NOMO-1 treated with DMSO at 0.1 percent for 48 hours (cell line): ENCODE results near the gene PRKAR1B.
A peak's percentile ranks its signal among the peaks of the same experiment; 100 is the strongest.
"Not testable (repeated sequence)": the region's sequence is repeated elsewhere in the genome, so short reads cannot be mapped to it uniquely, and the experiment has no call there.

Experiments used
- DNase-seq: peaks from one replicate; lab custom pipeline; 2025; ENCODE audit not compliant: unreplicated experiment; lab: John Stamatoyannopoulos, UW

The PRKAR1B gene

DNA sequence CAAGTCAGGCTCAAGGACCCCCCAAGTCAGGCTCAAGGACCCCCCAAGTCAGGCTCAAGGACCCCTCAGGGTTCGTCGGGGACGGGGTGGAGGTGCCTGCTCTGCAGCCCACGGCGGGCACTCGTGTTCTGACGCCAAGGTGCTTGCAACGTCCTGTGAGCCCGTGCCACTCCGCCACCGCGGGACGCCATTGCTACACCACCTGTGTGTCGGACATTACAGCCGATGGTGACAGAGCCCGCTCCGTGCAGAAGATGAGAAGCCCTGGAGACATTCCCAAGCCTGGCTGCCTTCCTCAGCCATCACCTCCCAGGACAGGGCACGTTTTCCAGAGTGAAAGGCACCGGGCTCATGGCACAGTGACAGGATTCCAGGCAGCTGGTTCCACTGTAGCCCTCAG is 98.3 kb downstream of the PRKAR1B start:
- no peak for DNase-seq

DNA sequence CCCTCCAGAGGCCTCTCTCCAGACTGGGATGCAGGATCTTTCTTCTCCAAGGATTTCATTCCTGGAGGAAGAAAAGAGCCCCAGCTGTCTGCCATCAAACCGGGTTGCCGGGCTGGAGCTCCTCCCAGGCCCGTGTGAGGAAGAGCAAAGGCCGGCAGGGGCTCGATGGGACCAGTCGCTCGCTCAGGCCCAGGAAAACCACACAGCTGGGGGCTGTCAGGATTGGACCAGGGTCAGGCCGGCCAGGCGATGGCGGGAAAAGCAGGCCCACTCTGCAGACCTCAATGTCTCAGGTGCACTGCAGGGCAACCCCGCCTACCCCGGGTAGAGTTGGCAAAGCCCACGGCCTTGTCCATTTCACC is 98.7 kb downstream of the PRKAR1B start:
- DNase-seq, result no peak

DNA sequence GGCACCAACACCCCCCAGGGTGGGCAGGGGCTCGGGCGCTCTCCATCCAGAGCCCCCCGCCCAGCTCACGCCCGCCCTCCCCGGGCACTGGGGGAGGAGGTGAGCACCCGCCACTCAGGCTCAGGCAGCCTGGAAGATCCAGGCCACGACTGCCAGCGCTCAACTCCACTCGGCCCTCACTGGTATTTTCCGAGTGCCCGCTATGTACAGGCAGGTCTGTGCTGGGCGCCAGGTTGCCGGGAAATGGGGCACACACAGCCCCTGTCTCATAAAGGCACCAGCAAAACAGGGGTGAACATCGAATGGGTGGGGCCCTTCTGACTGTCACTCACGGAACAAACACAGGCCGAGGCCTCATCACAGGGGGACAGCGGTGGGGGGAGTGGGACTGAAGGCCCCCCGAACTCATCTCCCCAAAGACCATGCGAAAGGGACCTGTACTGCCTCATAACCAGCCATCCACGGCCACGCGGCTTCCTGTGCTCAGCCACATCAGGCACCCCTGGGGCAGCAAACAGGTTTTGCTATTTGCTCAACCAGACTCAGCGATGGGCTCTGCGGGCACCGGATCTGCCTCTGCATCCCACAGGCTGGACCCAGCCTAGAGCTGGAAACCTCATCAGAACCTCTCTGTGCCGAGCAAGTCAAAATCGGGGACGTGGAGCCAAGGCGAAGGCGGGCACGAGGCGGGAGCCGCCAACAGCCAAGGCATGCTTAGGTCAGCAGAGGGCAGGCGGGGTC is 99.2 kb downstream of the PRKAR1B start:
- no peak for DNase-seq

- DNase-seq, result no peak
These were observed 101.6 kb downstream of the PRKAR1B start for GRCh38 chr7:625376-625971.

DNA sequence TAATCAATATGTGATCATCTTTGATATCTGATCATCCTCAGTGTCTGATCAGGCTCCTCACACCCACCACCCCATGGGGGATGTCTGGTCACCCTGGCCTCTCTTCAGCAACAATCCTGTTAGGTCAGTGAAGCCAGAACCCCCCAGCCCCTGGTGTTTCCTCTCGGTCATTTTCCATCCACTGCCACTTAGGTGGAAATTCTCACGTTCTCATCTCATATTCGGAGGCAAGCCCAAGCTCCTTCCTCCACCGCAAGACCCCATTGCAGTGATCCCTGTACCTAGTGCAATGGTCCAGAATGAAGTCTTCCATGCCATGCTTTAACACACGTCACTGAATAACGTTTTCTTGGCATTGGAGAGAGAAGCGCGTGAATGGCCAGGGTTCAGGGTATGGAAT is 103.6 kb downstream of the PRKAR1B start:
- no peak for DNase-seq

GRCh38 chr7:621572-622285 is 105.4 kb downstream of the PRKAR1B start:
- no peak for DNase-seq

- no peak for DNase-seq
These were observed 106.2 kb downstream of the PRKAR1B start for GRCh38 chr7:620885-621284.

DNA sequence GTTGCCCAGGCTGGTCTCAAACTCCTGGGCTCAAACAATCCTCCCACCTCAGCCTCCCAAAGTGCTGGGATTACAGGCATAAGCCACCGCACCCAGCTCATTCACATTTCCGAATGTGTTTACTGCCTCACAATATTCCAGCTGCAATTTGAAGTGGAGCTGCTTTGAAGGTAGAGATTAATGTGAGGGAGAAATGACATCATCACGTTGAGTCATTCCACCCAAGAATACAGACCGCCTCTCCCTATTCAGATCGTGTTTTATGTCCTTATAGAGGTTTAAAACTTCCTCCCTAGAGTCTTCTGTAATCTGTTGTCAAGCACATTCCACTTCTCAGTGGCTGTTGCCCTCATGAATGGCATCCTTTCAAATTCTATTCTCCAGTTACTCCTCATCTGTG is 107.0 kb downstream of the PRKAR1B start:
- peak; percentile 26 for DNase-seq

DNA sequence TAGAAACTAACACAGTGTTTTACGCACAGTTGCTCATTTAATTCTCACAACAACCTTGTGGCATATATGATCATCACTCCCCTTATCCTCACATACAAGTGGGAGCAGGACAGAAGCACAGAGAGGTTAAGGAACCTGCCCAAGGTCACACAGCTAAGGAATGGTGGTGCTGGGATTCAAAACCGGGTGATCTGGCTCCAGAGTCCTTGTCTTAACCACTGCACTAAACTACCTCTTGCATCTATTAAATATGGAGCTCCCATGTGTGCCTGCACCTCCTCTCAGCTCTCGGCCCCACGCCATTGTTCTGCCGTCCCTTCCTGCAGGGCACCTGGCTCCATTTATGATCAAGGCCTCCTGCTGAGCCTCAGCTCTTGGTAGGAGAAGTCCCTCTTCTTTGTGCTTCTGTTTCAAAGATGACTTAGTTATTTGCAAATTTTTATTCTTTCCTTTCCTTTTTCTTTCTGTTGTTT is 107.7 kb downstream of the PRKAR1B start:
- DNase-seq, result no peak

GRCh38 chr7:618539-619367 is 108.3 kb downstream of the PRKAR1B start:
- DNase-seq, result peak; percentile 97

DNA sequence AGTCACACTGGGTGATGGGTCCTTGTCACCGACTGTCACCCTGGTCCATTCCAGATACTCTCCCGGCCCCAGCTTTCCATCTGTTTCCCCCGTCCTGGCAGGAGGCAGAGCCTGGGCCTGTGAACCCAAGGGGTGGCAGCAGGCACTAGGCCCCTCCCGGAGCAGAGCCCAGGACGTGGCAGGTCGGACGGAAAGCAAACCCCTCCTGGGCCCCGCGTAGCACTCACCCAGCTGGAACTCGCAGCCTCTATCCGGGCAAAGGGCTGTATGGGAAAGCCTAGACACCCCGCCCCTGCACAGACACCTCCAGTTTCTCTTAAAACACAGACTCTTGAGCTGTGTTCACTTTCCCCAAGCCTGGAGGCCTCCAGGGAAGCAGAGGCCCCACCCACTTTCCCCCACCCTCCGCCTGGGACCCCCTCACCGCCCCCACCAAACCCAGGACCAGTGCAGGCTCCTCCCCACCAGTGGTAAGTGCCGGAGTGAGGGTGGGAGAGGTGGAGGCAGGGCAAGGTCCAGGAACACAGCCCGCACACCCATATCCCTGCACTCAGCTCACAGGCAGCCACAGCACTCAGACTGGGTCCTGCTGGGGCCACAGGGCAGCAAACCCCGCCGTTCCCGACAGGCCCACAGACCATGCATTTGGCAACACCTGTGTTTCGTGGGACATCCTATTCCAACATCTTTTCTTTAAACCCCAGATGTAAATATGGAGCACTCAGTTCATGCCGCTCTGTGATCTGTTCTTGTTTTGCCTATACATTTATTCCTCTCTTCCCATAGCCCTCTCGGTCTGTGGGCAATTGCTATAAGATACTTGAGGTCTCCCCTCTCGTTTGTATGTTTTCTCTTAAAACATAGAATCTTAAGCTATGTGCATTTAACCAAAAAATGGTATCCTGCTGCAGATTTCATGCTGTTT is 109.2 kb downstream of the PRKAR1B start:
- DNase-seq, result no peak

GRCh38 chr7:613442-614140 is 113.5 kb downstream of the PRKAR1B start:
- DNase-seq, result no peak

- DNase-seq, result not testable (repeated sequence)
These were observed 115.2 kb downstream of the PRKAR1B start for GRCh38 chr7:611837-612236.

GRCh38 chr7:611281-611810 is 115.7 kb downstream of the PRKAR1B start:
- DNase-seq, result no peak

GRCh38 chr7:610531-611280 is 116.4 kb downstream of the PRKAR1B start:
- DNase-seq, result peak; percentile 50

DNA sequence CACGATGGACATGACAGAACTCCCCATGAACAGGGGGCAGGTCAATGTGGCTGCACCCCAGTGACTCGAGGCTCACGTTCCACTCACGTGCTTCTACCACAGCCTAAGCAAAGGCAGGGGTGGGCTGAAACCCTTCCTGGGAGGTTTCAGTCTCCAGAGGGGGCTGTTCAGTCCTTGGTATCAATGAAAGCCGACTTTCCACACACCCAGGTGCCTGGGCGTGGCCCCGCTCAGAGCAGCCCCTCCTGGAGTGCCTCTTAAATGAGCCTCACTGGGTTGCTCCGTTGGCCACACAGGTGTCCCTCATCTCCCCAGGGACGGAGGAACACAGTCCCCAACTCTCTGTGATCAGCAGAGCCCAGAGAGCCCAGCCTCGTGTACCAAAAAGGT is 116.9 kb downstream of the PRKAR1B start:
- DNase-seq, result no peak

GRCh38 chr7:609365-609764 is 117.7 kb downstream of the PRKAR1B start:
- no peak for DNase-seq

- no peak for DNase-seq
These were observed 118.1 kb downstream of the PRKAR1B start for GRCh38 chr7:608954-609353.

DNA sequence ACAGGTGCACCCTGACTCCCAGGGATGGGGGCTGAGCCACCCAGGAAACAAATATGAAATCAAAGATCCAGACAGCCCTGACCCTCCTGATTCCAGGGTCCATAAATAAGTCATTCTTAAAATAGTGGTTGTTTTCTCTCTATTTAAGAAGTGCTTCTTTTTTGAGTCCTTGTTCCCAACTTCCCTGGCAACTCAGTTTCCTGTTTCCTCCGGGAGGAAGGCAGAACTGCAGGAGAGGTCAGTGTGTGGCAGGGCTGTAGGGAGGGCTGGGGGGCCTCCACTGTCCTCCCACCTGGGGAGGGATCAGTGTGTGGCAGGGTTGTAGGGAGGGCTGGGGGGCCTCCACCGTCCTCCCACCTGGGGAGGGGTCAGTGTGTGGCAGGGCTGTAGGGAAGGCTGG is 118.7 kb downstream of the PRKAR1B start:
- DNase-seq, result no peak
